LNCaP clone FGC (cell line): ENCODE results near the gene CSE1L.

Experiments used
- DNase-seq: peaks from one replicate; pipeline ENCODE4 v3.0.0-alpha.2; 2011; ENCODE audit warnings: low read depth
- H3K4me3 ChIP-seq: 2 replicates; pipeline ENCODE4 v1.5.1; 2011; ENCODE audit warnings: mild to moderate bottlenecking, low read depth, low read length, control low read depth
- CTCF ChIP-seq: IDR thresholded peaks from 2 replicates; pipeline ENCODE4 v1.5.1; 2012; ENCODE audit warnings: mild to moderate bottlenecking; ENCODE audit not compliant: control insufficient read depth, insufficient read depth; ENCODE audit errors: extremely low read depth

Gene CSE1L

GRCh38 chr20:49037962-49038387 lies 8.1 kb upstream of the CSE1L start:
- no peak for TF ChIP-seq CTCF
- no peak for DNase-seq

GRCh38 chr20:49039854-49040253 lies 6.3 kb upstream of the CSE1L start:
- no peak for TF ChIP-seq CTCF

More at GRCh38 chr20:49037962-49038387, 8.1 kb upstream of the CSE1L start:
- no peak overlapping the region for H3K4me3 ChIP-seq

GRCh38 chr20:49043000-49043399 lies 3.1 kb upstream of the CSE1L start:
- DNase-seq = no peak
- TF ChIP-seq CTCF = no peak
- H3K4me3 ChIP-seq = no peak overlapping the region

More at GRCh38 chr20:49039854-49040253, 6.3 kb upstream of the CSE1L start:
- no peak overlapping the region for H3K4me3 ChIP-seq
- DNase-seq = no peak

GRCh38 chr20:49045440-49046086 lies 549 bp upstream of the CSE1L start:
- TF ChIP-seq CTCF = no peak
- no peak for DNase-seq
- peak overlapping the region; percentile 69 for H3K4me3 ChIP-seq

- no peak for DNase-seq
- no peak overlapping the region for H3K4me3 ChIP-seq
- TF ChIP-seq CTCF = no peak
These were observed 6.2 kb downstream of the CSE1L start for GRCh38 chr20:49052334-49052733.

- TF ChIP-seq CTCF = no peak
- no peak for DNase-seq
- H3K4me3 ChIP-seq = no peak overlapping the region
These were observed 8.0 kb downstream of the CSE1L start for GRCh38 chr20:49054056-49054643.

GRCh38 chr20:49063279-49063678 lies 17.2 kb downstream of the CSE1L start:
- no peak for TF ChIP-seq CTCF
- H3K4me3 ChIP-seq = no peak overlapping the region
- no peak for DNase-seq
